Neuronal stem cell (in vitro differentiated cells): ENCODE measurements around the gene MYZAP.

ENCODE experiments used
- DNase-seq: peaks from one replicate; pipeline ENCODE4 v3.0.0-alpha.2; 2013; ENCODE audit warnings: low spot score
- H2AFZ ChIP-seq: one replicate; pipeline ENCODE4 v1.6.1; 2013; ENCODE audit warnings: mild to moderate bottlenecking, low read length, inconsistent platforms
- H2AK5ac ChIP-seq: 2 replicates; pipeline ENCODE4 v1.6.1; 2013; ENCODE audit warnings: low read depth, mild to moderate bottlenecking, inconsistent platforms, low read length, moderate library complexity, mixed read lengths
- H2BK120ac ChIP-seq: 2 replicates; pipeline ENCODE4 v1.6.1; 2013; ENCODE audit warnings: low read depth, mild to moderate bottlenecking, inconsistent platforms, low read length, moderate library complexity, mixed read lengths
- H2BK12ac ChIP-seq: one replicate; pipeline ENCODE4 v1.6.1; 2013; ENCODE audit warnings: low read length, inconsistent platforms
- H2BK15ac ChIP-seq: 2 replicates; pipeline ENCODE4 v1.6.1; 2013; ENCODE audit warnings: mild to moderate bottlenecking, low read length, inconsistent platforms, mixed read lengths
- H2BK5ac ChIP-seq: one replicate; pipeline ENCODE4 v1.6.1; 2013; ENCODE audit warnings: inconsistent platforms, mild to moderate bottlenecking, low read length, moderate library complexity
- H3K14ac ChIP-seq: one replicate; pipeline ENCODE4 v1.6.1; 2013; ENCODE audit warnings: low read length, inconsistent platforms
- H3K18ac ChIP-seq: 2 replicates; pipeline ENCODE4 v1.6.1; 2013; ENCODE audit warnings: low read length, inconsistent platforms
- H3K23ac ChIP-seq: 2 replicates; pipeline ENCODE4 v1.6.1; 2013; ENCODE audit warnings: low read depth, mild to moderate bottlenecking, mixed read lengths, low read length, inconsistent platforms; ENCODE audit not compliant: poor library complexity
- H3K27ac ChIP-seq: replicated peaks from 3 replicates; pipeline ENCODE4 v1.5.1; 2013; ENCODE audit warnings: low read length, inconsistent platforms
- H3K27me3 ChIP-seq, 3 experiments: 2 replicates each; pipeline ENCODE4 v1.6.1; 2013; ENCODE audit warnings: low read length in 3 of 3, mild to moderate bottlenecking in 2 of 3, inconsistent platforms in 1 of 3, low read depth in 1 of 3, mixed read lengths in 1 of 3, moderate library complexity in 1 of 3; ENCODE audit not compliant: control insufficient read depth in 3 of 3, insufficient read depth in 3 of 3
- H3K36me3 ChIP-seq, 2 donors: replicated peaks in 1 of 2; 2 replicates each; pipeline ENCODE4 v1.6.1; 2013; ENCODE audit warnings: low read length in 2 of 2; ENCODE audit not compliant: control insufficient read depth in 2 of 2, insufficient read depth in 2 of 2
- H3K4ac ChIP-seq: 2 replicates; pipeline ENCODE4 v1.6.1; 2013; ENCODE audit warnings: inconsistent platforms, mild to moderate bottlenecking, low read length, moderate library complexity
- H3K4me1 ChIP-seq, 2 donors: 1 replicate in 1 of 2; 2 replicates in 1 of 2; pipeline ENCODE4 v1.6.1; 2013; ENCODE audit warnings: low read length in 2 of 2, low read depth in 1 of 2; ENCODE audit not compliant: control insufficient read depth in 2 of 2, insufficient read depth in 1 of 2
- H3K4me2 ChIP-seq: one replicate; pipeline ENCODE4 v1.6.1; 2013; ENCODE audit warnings: mild to moderate bottlenecking, low read length, inconsistent platforms; ENCODE audit not compliant: insufficient read depth, poor library complexity, severe bottlenecking
- H3K4me3 ChIP-seq, 2 donors: 2 replicates each; pipeline ENCODE4 v1.5.1; 2013; ENCODE audit warnings: low read length in 2 of 2, mild to moderate bottlenecking in 2 of 2, inconsistent platforms in 1 of 2, moderate library complexity in 1 of 2
- H3K79me1 ChIP-seq: one replicate; pipeline ENCODE4 v1.6.1; 2013; ENCODE audit warnings: low read depth, mild to moderate bottlenecking, inconsistent platforms, low read length, moderate library complexity
- H3K9ac ChIP-seq: one replicate; pipeline ENCODE4 v1.6.1; 2013; ENCODE audit warnings: mild to moderate bottlenecking, low read depth, low read length, inconsistent platforms; ENCODE audit not compliant: poor library complexity
- H3K9me3 ChIP-seq, 2 donors: replicated peaks in 1 of 2; 2 replicates each; pipeline versions ENCODE3 to v1.6.1; 2013; ENCODE audit warnings: low read length in 2 of 2, mild to moderate bottlenecking in 2 of 2, inconsistent platforms in 1 of 2, low read depth in 1 of 2, mixed read lengths in 1 of 2, moderate library complexity in 1 of 2; ENCODE audit not compliant: control insufficient read depth in 2 of 2, insufficient read depth in 1 of 2
- H4K8ac ChIP-seq: one replicate; pipeline ENCODE4 v1.6.1; 2013; ENCODE audit warnings: low read depth, mild to moderate bottlenecking, inconsistent platforms, low read length, moderate library complexity
- H4K91ac ChIP-seq: one replicate; pipeline ENCODE4 v1.6.1; 2013; ENCODE audit warnings: low read length, low read depth, mild to moderate bottlenecking, inconsistent platforms; ENCODE audit not compliant: poor library complexity
- WGBS, 2 donors: extraction: QIAGEN DNeasy Blood & Tissue Kit; methylation state at CpG; one replicate each; pipeline ENCODE4 v1.1.7; 2013; ENCODE audit warnings: missing lambda C conversion rate in 2 of 2, mixed read lengths in 1 of 2; ENCODE audit not compliant: insufficient read length in 2 of 2, insufficient replicate concordance in 1 of 2; ENCODE audit errors: extremely low coverage in 2 of 2; 5-methylcytosine and 5-hydroxymethylcytosine counted together

MYZAP gene

DNA sequence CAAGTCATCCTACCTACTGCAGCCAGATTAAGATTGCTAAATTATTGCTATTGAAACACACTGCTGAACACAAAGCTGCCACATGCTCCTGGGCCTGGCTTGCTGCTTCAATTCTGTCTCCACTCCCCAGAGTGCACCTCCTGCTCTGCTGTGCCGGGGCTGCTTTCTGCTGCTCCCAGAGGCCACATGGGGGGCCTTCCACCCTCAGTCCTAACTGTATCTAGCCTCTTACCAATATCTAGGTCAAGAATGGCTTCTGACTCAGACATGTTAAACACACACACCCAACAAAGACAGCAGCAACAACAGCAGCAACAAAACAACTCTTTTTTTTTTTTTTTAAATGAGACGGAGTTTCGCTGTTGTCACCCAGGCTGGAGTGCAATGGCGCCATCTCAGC is 33.0 kb downstream of the MYZAP start:
- Histone ChIP-seq H3K14ac (no peak overlapping the region), H3K18ac (no peak overlapping the region), H3K9ac (no peak overlapping the region), H4K8ac (no peak overlapping the region), H2BK15ac (no peak overlapping the region), H2AK5ac (no peak overlapping the region), H2AFZ (no peak overlapping the region), H2BK12ac (no peak overlapping the region), H2BK5ac (no peak overlapping the region), H3K36me3 (no peaks in the 10 kb centered on the region), H3K4me1 (no peaks in the 10 kb centered on the region), H3K4ac (no peak overlapping the region), H3K4me2 (no peak overlapping the region), H3K79me1 (no peaks in the 10 kb centered on the region), H3K27ac (no peak overlapping the region), H4K91ac (no peak overlapping the region), H3K27me3 (peaks cover 0 to 3% (median 0%) of the 10 kb centered on the region in 3 experiments), H3K4me3 (no peak overlapping the region), H3K9me3 (no peaks in the 10 kb centered on the region), H2BK120ac (no peak overlapping the region), H3K23ac (no peak overlapping the region)
- WGBS, 2 donors, result no CpG with 5 or more reads among the region's 4 CpGs
- no peak for DNase-seq

DNA sequence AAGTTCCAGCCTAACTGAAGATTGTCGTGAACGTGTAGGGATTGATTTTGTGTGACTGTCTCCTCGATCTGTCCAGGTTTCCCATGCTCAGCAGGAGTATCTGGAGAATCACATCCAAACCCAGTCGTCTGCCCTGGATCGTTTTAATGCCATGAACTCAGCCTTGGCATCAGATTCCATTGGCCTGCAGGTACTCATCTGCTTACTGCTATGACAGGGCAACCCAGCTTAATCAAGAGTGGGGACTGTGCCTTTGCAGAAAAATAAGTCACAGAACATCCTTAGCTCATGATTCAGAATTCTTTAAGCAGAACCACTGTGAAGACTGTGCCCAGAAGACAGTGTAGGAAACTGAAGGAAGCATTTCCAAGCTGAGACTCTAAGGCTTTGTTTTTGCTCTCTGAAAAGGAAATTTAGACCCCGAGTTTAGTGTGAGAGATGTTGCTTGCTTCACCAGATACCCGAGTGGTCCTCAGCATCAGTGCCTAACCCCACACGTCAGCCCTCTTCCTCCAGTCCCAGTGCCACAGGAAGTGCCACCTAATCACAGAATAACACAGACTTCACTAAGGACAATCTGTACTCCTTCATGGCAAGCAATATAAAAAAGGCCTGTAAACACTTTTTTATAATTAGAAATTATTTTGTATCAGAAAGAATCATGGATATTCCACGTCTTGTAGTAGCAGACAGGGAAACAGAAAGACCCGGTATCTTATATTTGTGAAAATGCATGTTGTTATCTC is 34.2 kb downstream of the MYZAP start:
- Histone ChIP-seq H3K4me1 (no peaks in the 10 kb centered on the region), H3K27me3 (peaks cover 0 to 3% (median 0%) of the 10 kb centered on the region in 3 experiments), H3K27ac (no peak overlapping the region), H2AFZ (no peak overlapping the region), H2BK120ac (no peak overlapping the region), H4K8ac (no peak overlapping the region), H3K36me3 (no peaks in the 10 kb centered on the region), H2BK15ac (no peak overlapping the region), H2BK12ac (no peak overlapping the region), H3K4me2 (no peak overlapping the region), H2AK5ac (no peak overlapping the region), H3K18ac (no peak overlapping the region), H3K14ac (no peak overlapping the region), H3K4ac (no peak overlapping the region), H2BK5ac (no peak overlapping the region), H3K9ac (no peak overlapping the region), H3K9me3 (no peaks in the 10 kb centered on the region), H3K79me1 (no peaks in the 10 kb centered on the region), H3K23ac (no peak overlapping the region), H4K91ac (no peak overlapping the region), H3K4me3 (no peak overlapping the region)
- DNase-seq, result no peak
- no CpG with 5 or more reads among the region's 10 CpGs for WGBS, 2 donors

DNA sequence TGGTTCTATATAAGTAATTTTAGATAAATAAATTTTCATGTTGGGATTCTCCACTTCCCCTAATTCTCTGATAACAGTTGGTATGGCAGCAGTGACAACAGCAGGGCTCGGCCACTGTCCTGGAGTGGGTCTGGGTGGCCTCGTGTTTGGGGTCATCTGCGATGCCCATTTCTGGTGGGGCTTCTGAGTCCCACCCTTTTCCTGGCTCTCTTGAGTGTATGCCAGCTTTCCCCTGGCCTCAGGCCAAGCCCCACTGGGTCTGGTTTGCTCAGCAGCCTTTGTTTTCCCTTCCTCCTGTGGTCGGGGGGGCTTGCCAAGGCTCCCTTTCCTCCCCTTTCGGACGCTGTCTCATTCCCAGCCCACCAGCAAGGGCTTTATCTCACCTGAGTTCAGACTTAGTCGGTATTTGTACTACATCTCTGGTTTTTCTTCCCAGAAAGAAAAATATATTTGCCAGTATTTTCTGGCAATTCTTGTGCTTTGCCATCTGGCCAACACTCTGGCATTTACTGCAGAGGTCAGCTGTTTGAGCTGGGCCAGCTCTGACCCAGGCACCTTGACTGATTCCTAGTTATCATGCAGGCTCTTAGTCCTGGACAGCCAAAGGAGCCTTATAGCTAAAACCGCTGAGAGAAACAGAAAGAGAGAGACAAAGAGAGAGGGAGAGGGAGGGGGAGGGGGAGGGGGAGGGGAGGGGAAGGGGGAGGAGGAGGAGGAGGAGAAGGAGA is 35.2 kb downstream of the MYZAP start:
- Histone ChIP-seq H3K4me2 (no peak overlapping the region), H2BK12ac (no peak overlapping the region), H3K23ac (no peak overlapping the region), H2AFZ (no peak overlapping the region), H3K14ac (no peak overlapping the region), H3K9ac (no peak overlapping the region), H3K36me3 (no peaks in the 10 kb centered on the region), H2AK5ac (no peak overlapping the region), H3K79me1 (no peaks in the 10 kb centered on the region), H3K18ac (peak overlapping the region; percentile 1), H2BK15ac (no peak overlapping the region), H4K8ac (no peak overlapping the region), H4K91ac (no peak overlapping the region), H3K27ac (no peak overlapping the region), H2BK5ac (no peak overlapping the region), H3K9me3 (no peaks in the 10 kb centered on the region), H3K4me1 (no peaks in the 10 kb centered on the region), H3K4me3 (no peak overlapping the region), H3K27me3 (peaks cover 0 to 7% (median 0%) of the 10 kb centered on the region in 3 experiments), H2BK120ac (no peak overlapping the region), H3K4ac (no peak overlapping the region)
- no CpG with 5 or more reads among the region's 8 CpGs for WGBS, 2 donors
- DNase-seq, result no peak

DNA sequence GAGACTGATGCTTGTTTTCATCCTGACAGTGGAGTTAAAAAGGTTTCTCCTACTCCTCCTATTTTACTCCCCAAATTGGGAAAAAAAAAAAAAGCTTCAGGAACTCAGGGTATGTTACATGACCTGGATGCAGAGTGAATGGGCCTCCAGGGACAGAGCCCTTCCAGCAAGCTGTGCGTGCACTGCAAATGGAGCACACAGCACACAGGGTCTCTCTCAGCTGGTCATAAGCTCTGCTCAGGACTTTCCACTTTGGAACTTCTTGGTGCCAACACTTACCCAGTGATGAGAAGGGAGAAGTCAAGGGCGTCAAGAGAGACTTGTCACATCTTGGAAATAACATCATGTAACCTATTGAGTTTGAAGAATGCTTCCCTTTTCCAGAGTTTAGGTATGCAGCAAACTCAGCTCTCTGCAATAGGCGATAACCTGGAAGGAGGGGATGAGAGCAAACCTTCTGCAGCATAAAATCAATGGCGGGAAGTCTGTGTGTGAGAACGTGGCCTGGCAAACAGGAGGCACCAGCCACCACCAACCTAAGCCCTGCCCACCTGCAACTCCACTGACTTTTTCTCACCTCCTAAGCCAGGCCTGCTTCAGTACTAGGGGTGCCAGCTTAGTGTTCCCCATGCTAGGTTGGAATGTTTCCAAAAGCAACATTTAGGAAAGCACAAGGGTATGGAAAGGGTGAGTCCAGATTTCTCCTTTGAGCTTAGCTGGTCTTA is 39.8 kb downstream of the MYZAP start:
- peaks cover 0 to 20% (median 0%) of the 10 kb centered on the region in 3 experiments for H3K27me3 ChIP-seq
- H3K9me3 ChIP-seq, result no peaks in the 10 kb centered on the region
- H3K36me3 ChIP-seq, result no peaks in the 10 kb centered on the region
- H3K23ac ChIP-seq, result no peak overlapping the region
- no peak overlapping the region for H4K91ac ChIP-seq
- no peak overlapping the region for H2BK5ac ChIP-seq
- H2BK12ac ChIP-seq, result no peak overlapping the region
- H2AK5ac ChIP-seq, result no peak overlapping the region
- H3K14ac ChIP-seq, result no peak overlapping the region
- no peak overlapping the region for H3K27ac ChIP-seq
- H3K18ac ChIP-seq, result no peak overlapping the region
- H2BK120ac ChIP-seq, result no peak overlapping the region
- no peak overlapping the region for H3K4me2 ChIP-seq
- no peak overlapping the region for H3K4me3 ChIP-seq
- no peaks in the 10 kb centered on the region for H3K79me1 ChIP-seq
- no peak for DNase-seq
- no peaks in the 10 kb centered on the region for H3K4me1 ChIP-seq
- no peak overlapping the region for H4K8ac ChIP-seq
- no peak overlapping the region for H2AFZ ChIP-seq
- H3K4ac ChIP-seq, result no peak overlapping the region
- WGBS, 2 donors, result no CpG with 5 or more reads among the region's 5 CpGs
- H3K9ac ChIP-seq, result no peak overlapping the region
- H2BK15ac ChIP-seq, result no peak overlapping the region
